ENCODE data around the gene SEMA4B. TPM values are rescaled to one million over a fixed set of nuclear protein-coding genes. Genes with fewer than 3 reads are reported as not detected.

Gene SEMA4B
- total and polyA plus RNA-seq, 9 of the 15 experiments (the other 6 are each of a cell fraction or from before 2014, with no cell fraction given), result 1.3 to 33.6 (median 11.0) TPM

- no peak for TF ChIP-seq TSHZ1 (CRISPR knock-in tag; IDR thresholded peaks at IDR 0.05)
- TF ChIP-seq ZNF699 (CRISPR knock-in tag; IDR thresholded peaks at IDR 0.05; ENCODE audit: insufficient replicate concordance), result no peak
- TF ChIP-seq CCNT2 (IDR thresholded peaks at IDR 0.05; ENCODE audit: borderline replicate concordance, extremely low read depth, insufficient read length, low read depth, low read length), result peak; percentile 33
- no peak for TF ChIP-seq HBP1 (CRISPR knock-in tag; IDR thresholded peaks at IDR 0.05)
- 0 out of 2 replicates have a peak, but pooled peaks have one; percentile 65 for TF ChIP-seq ELF2 (CRISPR knock-in tag; IDR thresholded peaks at IDR 0.05)
- TF ChIP-seq POLR2G (IDR thresholded peaks at IDR 0.05; ENCODE audit: low read depth, low read length), result peak; percentile 84
- no peak for TF ChIP-seq TFE3 (CRISPR knock-in tag; IDR thresholded peaks at IDR 0.05)
- no peak for TF ChIP-seq TEAD4 (IDR thresholded peaks at IDR 0.05; ENCODE audit: low read length)
- 0 out of 2 replicates have a peak, but pooled peaks have one; percentile 71 for TF ChIP-seq TEAD4 (CRISPR knock-in tag; IDR thresholded peaks at IDR 0.05; ENCODE audit: borderline replicate concordance)
- peak in 1 of 3 experiments; percentile 13 for TF ChIP-seq YY1 (IDR thresholded peaks at IDR 0.05; ENCODE audit: borderline replicate concordance in 1 of 3, control insufficient read depth in 1 of 3, extremely low read depth in 1 of 3, insufficient read depth in 3 of 3, insufficient read length in 1 of 3, insufficient replicate concordance in 2 of 3, low read depth in 1 of 3, low read length in 2 of 3)
- TF ChIP-seq ZNF740 (CRISPR knock-in tag; IDR thresholded peaks at IDR 0.05), result 0 out of 2 replicates have a peak, but pooled peaks have one; percentile 41
- no peak for TF ChIP-seq ZNF740 (tag; IDR thresholded peaks at IDR 0.05)
- no peak for TF ChIP-seq TAL1 (IDR thresholded peaks at IDR 0.05)
- TF ChIP-seq SRF (CRISPR knock-in tag; IDR thresholded peaks at IDR 0.05), result peak in 1 of 2 experiments; percentile 33; a peak in 1 of 4 replicates
- TF ChIP-seq ZNF23 (CRISPR knock-in tag; IDR thresholded peaks at IDR 0.05), result no peak
- TF ChIP-seq ZBTB7A (IDR thresholded peaks at IDR 0.05; ENCODE audit: borderline replicate concordance, control insufficient read depth, low read depth, low read length), result peak; percentile 60; the same call in 1 of the 2 replicates
- peak in 1 of 2 experiments; percentile 47; a peak in 1 of 4 replicates for TF ChIP-seq TEAD1 (CRISPR knock-in tag; IDR thresholded peaks at IDR 0.05)
- no peak for TF ChIP-seq MCM2 (IDR thresholded peaks at IDR 0.05; ENCODE audit: low read depth)
Observed at GRCh38 chr15:90249203-90249863, 48.2 kb downstream of the SEMA4B start, which contains the start of gene TTLL13 (continued).
